ENCODE results near the gene AOX1.

GRCh38 chr2:200609028-200609614 lies 23.3 kb downstream of the AOX1 start:
- no peak for TF ChIP-seq CTCF (IDR thresholded peaks at IDR 0.05; ENCODE audit: low read length)
- TF ChIP-seq EZH2 (optimal IDR thresholded peaks at IDR 0.05; ENCODE audit: low read depth, low read length) = no peak

Data from MM.1S (cell line).